ENCODE results near the gene PIK3R1. TPM values are rescaled to one million over a fixed set of nuclear protein-coding genes. Genes with fewer than 3 reads are reported as not detected.

The PIK3R1 gene
- total RNA-seq, 4 donors from 2014 or later: 86.1 to 107 (median 94.8) TPM

GRCh38 chr5:68290847-68291246, 75.3 kb downstream of the PIK3R1 start:
- peaks cover 42% of the 10 kb centered on the region in 2 donors for H3K4me1 ChIP-seq

DNA sequence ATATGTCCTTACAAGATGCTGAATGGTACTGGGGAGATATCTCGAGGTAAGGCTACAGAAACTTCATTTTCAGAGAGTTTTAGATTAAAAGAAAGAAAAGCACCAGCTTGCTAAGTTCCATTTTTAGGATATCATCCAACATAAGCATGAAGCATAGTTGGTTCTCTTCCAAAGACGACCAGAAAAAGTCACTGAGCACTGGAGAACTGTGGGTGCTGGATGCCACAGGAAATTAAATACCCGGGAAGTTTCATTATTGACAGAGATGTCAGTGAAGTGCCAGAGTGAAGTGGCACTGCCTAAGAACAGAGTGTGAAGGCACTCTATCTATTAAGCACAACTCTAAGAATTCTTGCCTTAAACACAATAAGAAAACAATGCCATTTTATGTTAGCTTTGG, 76.8 kb downstream of the PIK3R1 start:
- no peak overlapping the region for H3K4me3 ChIP-seq (replicated peaks in 1 of 3)
- peaks cover 22 to 25% of the 10 kb centered on the region in 2 donors for H3K36me3 ChIP-seq
- DNase-seq: peak; percentile 66 to 71
- peak overlapping the region; percentile 80 to 95 (median 94) for H3K27ac ChIP-seq
- intact Hi-C loops (cut with DNase I): no loop called here
- TF ChIP-seq POLR2A (IDR thresholded peaks at IDR 0.05): peak in 1 of 2 donors; percentile 53
- no peak for TF ChIP-seq CTCF (IDR thresholded peaks at IDR 0.05)
- no peaks in the 10 kb centered on the region for H3K9me3 ChIP-seq
- no peaks in the 10 kb centered on the region for H3K27me3 ChIP-seq
- 9 to 16% methylated on average over 3 of the region's 3 CpGs for WGBS, 2 donors
- peaks cover 46 to 47% of the 10 kb centered on the region in 2 donors for H3K4me1 ChIP-seq

More at GRCh38 chr5:68290847-68291246, 75.3 kb downstream of the PIK3R1 start:
- H3K9me3 ChIP-seq: no peaks in the 10 kb centered on the region
- peak overlapping the region; percentile 80 to 95 (median 94) for H3K27ac ChIP-seq
- DNase-seq: no peak
- WGBS, 2 donors: 72 to 78% methylated on average over 3 of the region's 3 CpGs
- TF ChIP-seq CTCF (IDR thresholded peaks at IDR 0.05): no peak
- TF ChIP-seq POLR2A (IDR thresholded peaks at IDR 0.05): no peak
- H3K36me3 ChIP-seq: peaks cover 9 to 10% of the 10 kb centered on the region in 2 donors
- peak overlapping the region in 2 of 3 donors; percentile 14 to 27 for H3K4me3 ChIP-seq (replicated peaks in 1 of 3)
- intact Hi-C loops (cut with DNase I): no loop called here
- H3K27me3 ChIP-seq: no peaks in the 10 kb centered on the region

- H3K4me3 ChIP-seq (replicated peaks in 1 of 3): no peak overlapping the region
- 41 to 69% methylated on average over 3 of the region's 3 CpGs for WGBS, 2 donors
Measured at GRCh38 chr5:68295772-68296171, 80.2 kb downstream of the PIK3R1 start.

DNA sequence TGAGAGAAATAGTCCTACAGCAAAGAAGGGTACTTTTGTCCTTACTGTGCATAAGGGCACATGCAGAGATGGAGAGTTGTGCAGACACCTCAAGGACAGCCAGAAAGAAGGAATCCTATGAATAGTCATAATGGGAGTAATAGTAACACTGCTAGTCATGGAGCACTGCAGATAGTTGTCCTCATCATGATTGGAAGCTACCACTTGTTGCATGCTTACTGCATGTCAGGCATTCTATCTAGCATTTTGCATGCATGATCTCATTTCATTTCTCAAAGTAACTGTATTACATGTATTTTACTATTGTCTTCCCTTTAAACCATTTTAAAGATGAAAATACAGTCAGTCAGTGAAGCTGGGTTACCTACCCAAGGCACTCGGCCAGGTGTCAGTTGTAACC, 81.3 kb downstream of the PIK3R1 start:
- intact Hi-C loops (cut with DNase I): no loop called here
- Histone ChIP-seq H3K4me1 (peaks cover 40 to 42% of the 10 kb centered on the region in 2 donors), H3K27me3 (no peaks in the 10 kb centered on the region), H3K36me3 (peaks cover 34% of the 10 kb centered on the region in 2 donors), H3K4me3 (replicated peaks in 1 of 3) (no peak overlapping the region), H3K9me3 (no peaks in the 10 kb centered on the region), H3K27ac (peak overlapping the region; percentile 91 to 94 (median 93))
- 94 to 97% methylated on average over 1 of the region's 1 CpG for WGBS, 2 donors
- DNase-seq: no peak
- TF ChIP-seq CTCF (IDR thresholded peaks at IDR 0.05): no peak
- no peak for TF ChIP-seq POLR2A (IDR thresholded peaks at IDR 0.05)

More at GRCh38 chr5:68295772-68296171, 80.2 kb downstream of the PIK3R1 start:
- DNase-seq: peak; percentile 70 to 80
- Histone ChIP-seq H3K9me3 (no peaks in the 10 kb centered on the region), H3K27ac (peak overlapping the region; percentile 91 to 94 (median 93)), H3K36me3 (peaks cover 34% of the 10 kb centered on the region in 2 donors), H3K27me3 (no peaks in the 10 kb centered on the region), H3K4me1 (peaks cover 40 to 44% of the 10 kb centered on the region in 2 donors)
- intact Hi-C loops (cut with DNase I): no loop called here
- TF ChIP-seq POLR2A (IDR thresholded peaks at IDR 0.05): peak in 1 of 2 donors; percentile 39
- TF ChIP-seq CTCF (IDR thresholded peaks at IDR 0.05): no peak

- no peak for TF ChIP-seq CTCF (IDR thresholded peaks at IDR 0.05)
- no peak for TF ChIP-seq POLR2A (IDR thresholded peaks at IDR 0.05)
- no peaks in the 10 kb centered on the region for H3K9me3 ChIP-seq
- no peak for DNase-seq
- peak overlapping the region in 1 of 3 donors; percentile 94 for H3K27ac ChIP-seq
- H3K36me3 ChIP-seq: peaks cover 34% of the 10 kb centered on the region in 2 donors
- no peak overlapping the region for H3K4me3 ChIP-seq (replicated peaks in 1 of 3)
- peaks cover 39 to 40% of the 10 kb centered on the region in 2 donors for H3K4me1 ChIP-seq
- H3K27me3 ChIP-seq: no peaks in the 10 kb centered on the region
- intact Hi-C loops (cut with DNase I): no loop called here
- 87 to 89% methylated on average over 4 of the region's 4 CpGs for WGBS, 2 donors
Measured at GRCh38 chr5:68297656-68298055, 82.1 kb downstream of the PIK3R1 start.
